NOMO-1 treated with dmso at 0.1 percent for 144 hours (cell line): ENCODE data around the gene COLEC11.

Source experiments
- DNase-seq: peaks from one replicate; lab custom pipeline; 2025; ENCODE audit not compliant: unreplicated experiment; lab: John Stamatoyannopoulos, UW

COLEC11 gene

GRCh38 chr2:3584608-3585260 lies 10.2 kb upstream of the COLEC11 start:
- no peak for DNase-seq

- DNase-seq, result no peak
These were observed 9.4 kb upstream of the COLEC11 start for GRCh38 chr2:3585261-3586109.

GRCh38 chr2:3586220-3586619 lies 8.7 kb upstream of the COLEC11 start:
- DNase-seq, result no peak

- DNase-seq, result no peak
These were observed 7.9 kb upstream of the COLEC11 start for GRCh38 chr2:3587021-3587420.

GRCh38 chr2:3587432-3587831 lies 7.5 kb upstream of the COLEC11 start:
- DNase-seq, result no peak

GRCh38 chr2:3588084-3588483 lies 6.8 kb upstream of the COLEC11 start:
- no peak for DNase-seq

GRCh38 chr2:3589086-3589485 lies 5.8 kb upstream of the COLEC11 start:
- DNase-seq, result no peak

- no peak for DNase-seq
These were observed 492 bp downstream of the COLEC11 start for GRCh38 chr2:3595404-3595803.

GRCh38 chr2:3595985-3596384 lies 1.1 kb downstream of the COLEC11 start:
- DNase-seq, result no peak

GRCh38 chr2:3596901-3597417 lies 2.0 kb downstream of the COLEC11 start:
- no peak for DNase-seq

GRCh38 chr2:3597567-3597966 lies 2.7 kb downstream of the COLEC11 start:
- DNase-seq, result no peak

- DNase-seq, result no peak
These were observed 3.4 kb downstream of the COLEC11 start for GRCh38 chr2:3598197-3598910.

GRCh38 chr2:3598912-3599854 lies 4.3 kb downstream of the COLEC11 start:
- DNase-seq, result no peak

GRCh38 chr2:3600256-3600855 lies 5.4 kb downstream of the COLEC11 start:
- DNase-seq, result no peak

GRCh38 chr2:3601561-3602271 lies 6.8 kb downstream of the COLEC11 start:
- DNase-seq, result no peak

- no peak for DNase-seq
These were observed 7.8 kb downstream of the COLEC11 start for GRCh38 chr2:3602553-3603339.

GRCh38 chr2:3603536-3604206 lies 8.8 kb downstream of the COLEC11 start:
- DNase-seq, result no peak

- DNase-seq, result no peak
These were observed 9.4 kb downstream of the COLEC11 start for GRCh38 chr2:3604207-3604877.
